ENCODE measurements around the gene ADARB1. TPM values are rescaled to one million over a fixed set of nuclear protein-coding genes. Genes with fewer than 3 reads are reported as not detected.

The ADARB1 gene, protein sequence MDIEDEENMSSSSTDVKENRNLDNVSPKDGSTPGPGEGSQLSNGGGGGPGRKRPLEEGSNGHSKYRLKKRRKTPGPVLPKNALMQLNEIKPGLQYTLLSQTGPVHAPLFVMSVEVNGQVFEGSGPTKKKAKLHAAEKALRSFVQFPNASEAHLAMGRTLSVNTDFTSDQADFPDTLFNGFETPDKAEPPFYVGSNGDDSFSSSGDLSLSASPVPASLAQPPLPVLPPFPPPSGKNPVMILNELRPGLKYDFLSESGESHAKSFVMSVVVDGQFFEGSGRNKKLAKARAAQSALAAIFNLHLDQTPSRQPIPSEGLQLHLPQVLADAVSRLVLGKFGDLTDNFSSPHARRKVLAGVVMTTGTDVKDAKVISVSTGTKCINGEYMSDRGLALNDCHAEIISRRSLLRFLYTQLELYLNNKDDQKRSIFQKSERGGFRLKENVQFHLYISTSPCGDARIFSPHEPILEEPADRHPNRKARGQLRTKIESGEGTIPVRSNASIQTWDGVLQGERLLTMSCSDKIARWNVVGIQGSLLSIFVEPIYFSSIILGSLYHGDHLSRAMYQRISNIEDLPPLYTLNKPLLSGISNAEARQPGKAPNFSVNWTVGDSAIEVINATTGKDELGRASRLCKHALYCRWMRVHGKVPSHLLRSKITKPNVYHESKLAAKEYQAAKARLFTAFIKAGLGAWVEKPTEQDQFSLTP
- polyA plus RNA-seq, result 10.9 to 13.5 TPM (median 13.0 TPM) in 3 replicates
- 7.1 TPM for polyA plus RNA-seq (2011; ENCODE audit: low read depth)
- 9.4 and 10.5 TPM in 2 replicates for polyA plus RNA-seq (2011; cell fraction: cytosol; rRNA removed)
- 27.9 and 35.6 TPM in 2 replicates for polyA plus RNA-seq (2011; cell fraction: nucleus; rRNA removed)
- 7.8 and 19.4 TPM in 2 replicates for polyA plus RNA-seq (2012; ENCODE audit: low replicate concordance)
- polyA minus RNA-seq, result 15.5 to 39.2 TPM (median 19.8 TPM) in 3 replicates
- 10.0 TPM for polyA minus RNA-seq (2011; cell fraction: cytosol; rRNA and poly(A)+ RNA removed)
- 13.6 and 31.1 TPM in 2 replicates for polyA minus RNA-seq (2011; cell fraction: nucleus; rRNA and poly(A)+ RNA removed)

DNA sequence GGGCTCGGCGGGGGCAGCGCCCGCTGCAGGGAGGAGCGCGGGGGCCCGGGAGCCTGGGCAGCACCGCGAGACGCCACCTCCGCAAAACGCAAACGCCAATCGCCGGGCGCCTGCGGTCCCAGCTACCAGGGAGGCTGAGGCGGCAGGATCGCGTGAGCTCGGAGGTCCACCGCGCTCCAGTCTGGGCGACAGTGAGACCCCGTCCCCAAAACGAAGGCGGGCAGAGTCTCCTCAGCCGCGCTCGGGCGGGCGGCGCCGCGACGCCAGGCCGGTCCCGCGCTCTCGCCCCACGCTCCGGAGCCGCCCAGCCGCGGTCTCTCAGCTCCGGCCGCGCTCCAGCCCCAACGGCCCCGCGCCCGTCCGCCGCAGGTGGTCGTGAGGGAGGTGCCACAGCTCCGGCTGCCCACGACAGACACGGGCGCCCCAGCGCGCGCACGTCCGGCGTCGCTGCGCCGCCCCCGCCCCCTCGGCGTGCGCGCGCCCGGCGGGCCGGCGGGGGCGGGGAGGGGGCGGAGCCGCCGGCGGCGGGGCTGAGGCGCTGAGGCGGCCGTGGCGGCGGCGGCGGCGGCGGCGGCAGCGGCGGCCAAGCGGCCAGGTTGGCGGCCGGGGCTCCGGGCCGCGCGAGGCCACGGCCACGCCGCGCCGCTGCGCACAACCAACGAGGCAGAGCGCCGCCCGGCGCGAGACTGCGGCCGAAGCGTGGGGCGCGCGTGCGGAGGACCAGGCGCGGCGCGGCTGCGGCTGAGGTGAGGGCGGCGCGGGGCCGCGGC, at the start of gene ADARB1:
TSS of gene ADARB1 (plus strand) at position 533 of the 770 bp plus-strand sequence. CDS start 97,077 bp downstream, outside the sequence.
- H3K79me2 ChIP-seq (ENCODE audit: control insufficient read depth, insufficient read depth, low read length), result peaks cover 24% of the 10 kb centered on the region
- H3K9me1 ChIP-seq (ENCODE audit: control insufficient read depth, extremely low read depth, insufficient read depth, low read length), result no peaks in the 10 kb centered on the region
- H4K20me1 ChIP-seq (ENCODE audit: control insufficient read depth, extremely low read depth, insufficient read depth, low read length), result peaks cover 2% of the 10 kb centered on the region
- H3K27me3 ChIP-seq (ENCODE audit: control insufficient read depth, extremely low read depth, insufficient read depth, low read length), result no peaks in the 10 kb centered on the region
- peak within 1 kb of the TSS; percentile 78 for H3K9ac ChIP-seq (ENCODE audit: control insufficient read depth, extremely low read depth, insufficient read depth, low read length)
- peaks cover 23% of the 10 kb centered on the region for H3K4me1 ChIP-seq (ENCODE audit: control insufficient read depth, extremely low read depth, insufficient read depth, low read length)
- DNase-seq (ENCODE audit: low read depth, low spot score) (no peak), FAIRE-seq (no peak)
- H3K27ac ChIP-seq (ENCODE audit: control insufficient read depth, insufficient read depth, low read length), result peak within 1 kb of the TSS; percentile 47
- peak within 1 kb of the TSS; percentile 96 for H3K4me2 ChIP-seq (ENCODE audit: control insufficient read depth, extremely low read depth, insufficient read depth, low read depth, low read length)
- TF ChIP-seq EZH2 (IDR thresholded peaks at IDR 0.05; ENCODE audit: low read length) (no peak), CTCF (optimal IDR thresholded peaks at IDR 0.05 in 1 of 3, IDR thresholded peaks at IDR 0.05 in 1 of 3, conservative IDR thresholded peaks at IDR 0.05 in 1 of 3; ENCODE audit: extremely low read depth in 1 of 3, insufficient read depth in 2 of 3, low read length in 3 of 3) (no peak)
- H3K36me3 ChIP-seq (ENCODE audit: control insufficient read depth in 2 of 2, extremely low read depth in 1 of 2, insufficient read depth in 2 of 2, low read length in 2 of 2), result no peaks in the 10 kb centered on the region
- dilution Hi-C loops (cut with MboI; ENCODE audit: extremely low pct_ligation_motif_present, low sequenced_read_pairs), result no loop called here
- H3K4me3 ChIP-seq (ENCODE audit: control insufficient read depth in 2 of 3, extremely low read depth in 1 of 3, insufficient read depth in 2 of 3, low read depth in 1 of 3, low read length in 3 of 3), result peak within 1 kb of the TSS; percentile 77 to 83 (median 80)
- no peaks in the 10 kb centered on the region for H3K9me3 ChIP-seq (ENCODE audit: control insufficient read depth, low read depth, low read length)
- peak within 1 kb of the TSS; percentile 74 for H2AFZ ChIP-seq (ENCODE audit: control insufficient read depth, low read length)

DNA sequence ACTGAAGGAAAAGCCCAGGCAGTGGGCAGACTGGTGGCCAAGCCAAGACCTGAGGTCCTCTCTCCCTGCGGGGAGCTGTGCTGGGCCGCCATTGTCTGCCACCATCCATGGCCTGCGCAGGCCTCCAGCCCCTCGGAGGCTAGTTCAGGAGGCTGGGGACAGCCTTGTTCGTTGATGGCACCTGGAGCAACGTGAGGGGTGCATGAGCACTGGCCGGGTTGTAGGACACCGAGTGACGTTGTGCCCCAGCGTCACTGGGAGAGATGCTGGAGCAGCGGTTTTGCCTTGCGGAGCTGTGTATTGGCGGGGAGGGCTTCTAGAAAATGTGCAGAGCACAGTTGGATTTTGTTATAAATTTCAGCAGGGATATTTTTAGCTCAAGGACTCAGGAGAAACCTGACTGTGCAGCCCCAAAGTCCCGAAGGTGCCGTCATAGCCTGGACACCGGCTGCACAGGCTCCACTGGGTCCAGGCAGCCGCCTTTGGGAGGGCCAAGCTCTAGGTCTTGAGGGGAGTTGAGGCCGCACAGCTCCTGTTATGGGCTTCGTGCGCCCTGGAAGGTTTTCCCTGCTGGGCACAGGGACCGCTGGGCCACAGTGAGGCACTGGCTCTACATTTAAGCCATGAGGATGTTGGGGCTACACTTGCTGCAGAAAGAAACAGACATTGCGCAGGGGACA, 48.2 kb upstream of the ADARB1 start:
- H3K79me2 ChIP-seq (ENCODE audit: control insufficient read depth, insufficient read depth, low read length), result no peaks in the 10 kb centered on the region
- no peak overlapping the region for H3K27ac ChIP-seq (ENCODE audit: control insufficient read depth, insufficient read depth, low read length)
- no peaks in the 10 kb centered on the region for H3K27me3 ChIP-seq (ENCODE audit: control insufficient read depth, extremely low read depth, insufficient read depth, low read length)
- no peaks in the 10 kb centered on the region for H3K9me1 ChIP-seq (ENCODE audit: control insufficient read depth, extremely low read depth, insufficient read depth, low read length)
- no peak overlapping the region for H2AFZ ChIP-seq (ENCODE audit: control insufficient read depth, low read length)
- no peak overlapping the region for H3K4me2 ChIP-seq (ENCODE audit: control insufficient read depth, extremely low read depth, insufficient read depth, low read depth, low read length)
- no peaks in the 10 kb centered on the region for H3K36me3 ChIP-seq (ENCODE audit: control insufficient read depth in 2 of 2, extremely low read depth in 1 of 2, insufficient read depth in 2 of 2, low read length in 2 of 2)
- no peaks in the 10 kb centered on the region for H4K20me1 ChIP-seq (ENCODE audit: control insufficient read depth, extremely low read depth, insufficient read depth, low read length)
- H3K9ac ChIP-seq (ENCODE audit: control insufficient read depth, extremely low read depth, insufficient read depth, low read length), result no peak overlapping the region
- TF ChIP-seq EZH2 (IDR thresholded peaks at IDR 0.05; ENCODE audit: low read length) (no peak), CTCF (optimal IDR thresholded peaks at IDR 0.05 in 1 of 3, IDR thresholded peaks at IDR 0.05 in 1 of 3, conservative IDR thresholded peaks at IDR 0.05 in 1 of 3; ENCODE audit: extremely low read depth in 1 of 3, insufficient read depth in 2 of 3, low read length in 3 of 3) (no peak)
- no peak overlapping the region for H3K4me3 ChIP-seq (ENCODE audit: control insufficient read depth in 2 of 3, extremely low read depth in 1 of 3, insufficient read depth in 2 of 3, low read depth in 1 of 3, low read length in 3 of 3)
- DNase-seq (ENCODE audit: low read depth, low spot score) (no peak), FAIRE-seq (no peak)
- peaks cover 3% of the 10 kb centered on the region for H3K9me3 ChIP-seq (ENCODE audit: control insufficient read depth, low read depth, low read length)
- H3K4me1 ChIP-seq (ENCODE audit: control insufficient read depth, extremely low read depth, insufficient read depth, low read length), result no peaks in the 10 kb centered on the region
- dilution Hi-C loops (cut with MboI; ENCODE audit: extremely low pct_ligation_motif_present, low sequenced_read_pairs), result no loop called here
